Spleen (tissue), 7 donors: ENCODE data around the gene CDH16.

Source experiments
- POLR2A ChIP-seq, 3 donors: fragments of 450-650 bp; IDR thresholded peaks; one replicate each; pipeline ENCODE4 v1.5.1; 2017; ENCODE audit warnings: antibody characterized with exemption in 3 of 3, mild to moderate bottlenecking in 1 of 3
- TF ChIP-seq, protein P1 (sequence below), 11 experiments: fragments of 200-600 bp in 7 of 11; fragments of 450-650 bp in 4 of 11; sonication (generic) in 4 of 11; IDR thresholded peaks in 8 of 11; conservative IDR thresholded peaks in 3 of 11; 1 replicate in 7 of 11; 2 replicates in 4 of 11; pipeline versions ENCODE4 v1.4.0 to v1.8.0; 2016 to 2021; ENCODE audit warnings: antibody characterized with exemption in 11 of 11, inconsistent platforms in 4 of 11, mild to moderate bottlenecking in 1 of 11
- donor health status: DM: no; HTN: no; CAD: no; lungs with moderate emphysema.
- donor health status: DM: no; HTN: no; CAD: no.
- donor health status: DM: no; HTN: no; CAD: no.

DNA sequence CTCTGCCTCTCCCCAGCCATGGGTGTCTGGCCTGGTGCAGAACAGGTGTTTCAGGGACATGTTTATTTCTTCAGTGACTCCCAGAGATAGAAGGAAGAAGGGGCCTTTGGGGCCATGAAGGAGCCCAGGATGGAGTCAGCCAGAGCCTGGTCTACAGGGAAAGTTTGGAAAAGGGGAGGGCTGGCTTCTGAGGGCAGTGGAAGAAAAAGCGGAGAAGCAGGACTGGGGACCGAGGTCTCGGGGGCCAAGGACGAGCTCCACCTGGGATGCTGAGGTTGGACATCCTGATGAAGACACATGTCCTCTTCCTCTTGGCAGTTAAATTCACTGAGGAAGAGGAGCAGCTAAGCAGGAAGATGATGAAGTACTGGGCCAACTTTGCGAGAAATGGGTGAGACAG lies 24.3 kb upstream of the CDH16 start:
- TF ChIP-seq POLR2A (IDR thresholded peaks at IDR 0.05): no peak
- TF ChIP-seq, protein P1, sequence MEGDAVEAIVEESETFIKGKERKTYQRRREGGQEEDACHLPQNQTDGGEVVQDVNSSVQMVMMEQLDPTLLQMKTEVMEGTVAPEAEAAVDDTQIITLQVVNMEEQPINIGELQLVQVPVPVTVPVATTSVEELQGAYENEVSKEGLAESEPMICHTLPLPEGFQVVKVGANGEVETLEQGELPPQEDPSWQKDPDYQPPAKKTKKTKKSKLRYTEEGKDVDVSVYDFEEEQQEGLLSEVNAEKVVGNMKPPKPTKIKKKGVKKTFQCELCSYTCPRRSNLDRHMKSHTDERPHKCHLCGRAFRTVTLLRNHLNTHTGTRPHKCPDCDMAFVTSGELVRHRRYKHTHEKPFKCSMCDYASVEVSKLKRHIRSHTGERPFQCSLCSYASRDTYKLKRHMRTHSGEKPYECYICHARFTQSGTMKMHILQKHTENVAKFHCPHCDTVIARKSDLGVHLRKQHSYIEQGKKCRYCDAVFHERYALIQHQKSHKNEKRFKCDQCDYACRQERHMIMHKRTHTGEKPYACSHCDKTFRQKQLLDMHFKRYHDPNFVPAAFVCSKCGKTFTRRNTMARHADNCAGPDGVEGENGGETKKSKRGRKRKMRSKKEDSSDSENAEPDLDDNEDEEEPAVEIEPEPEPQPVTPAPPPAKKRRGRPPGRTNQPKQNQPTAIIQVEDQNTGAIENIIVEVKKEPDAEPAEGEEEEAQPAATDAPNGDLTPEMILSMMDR (IDR thresholded peaks at IDR 0.05 in 8 of 11, conservative IDR thresholded peaks at IDR 0.05 in 3 of 11): no peak
